Osteoblast (primary cell): ENCODE measurements around the gene IL5. TPM values are rescaled to one million over a fixed set of nuclear protein-coding genes. Genes with fewer than 3 reads are reported as not detected.

Experiments
- DNase-seq: peaks from one replicate; pipeline ENCODE4 v3.0.0; 2011; ENCODE audit warnings: low spot score, mixed read lengths; ENCODE audit not compliant: insufficient read length; ENCODE audit errors: missing footprints
- H2AFZ ChIP-seq: 2 replicates; pipeline ENCODE4 v1.6.0; 2011; ENCODE audit warnings: mild to moderate bottlenecking, low read length
- H3K27ac ChIP-seq: 2 replicates; pipeline ENCODE4 v1.5.1; 2011; ENCODE audit warnings: mild to moderate bottlenecking, low read depth, low read length, moderate library complexity
- H3K27me3 ChIP-seq: 2 replicates; pipeline ENCODE4 v1.6.0; 2012; ENCODE audit warnings: mild to moderate bottlenecking, control low read depth, inconsistent platforms, low read length, moderate library complexity; ENCODE audit not compliant: insufficient read depth
- H3K36me3 ChIP-seq: 2 replicates; pipeline ENCODE4 v1.5.1; 2011; ENCODE audit warnings: mild to moderate bottlenecking, low read length, control low read depth, moderate library complexity; ENCODE audit not compliant: insufficient read depth
- H3K4me1 ChIP-seq: 2 replicates; pipeline ENCODE4 v1.5.1; 2011; ENCODE audit warnings: mild to moderate bottlenecking, low read length, control low read depth, moderate library complexity; ENCODE audit not compliant: insufficient read depth
- H3K4me2 ChIP-seq: 2 replicates; pipeline ENCODE4 v1.6.0; 2011; ENCODE audit warnings: mild to moderate bottlenecking, low read length; ENCODE audit not compliant: insufficient read depth
- H3K4me3 ChIP-seq: fragments of 200-600 bp; sonication (generic); 3 replicates; pipeline ENCODE4 v1.5.1; 2012; ENCODE audit warnings: mild to moderate bottlenecking, low read length, inconsistent platforms; ENCODE audit not compliant: insufficient read depth
- H3K79me2 ChIP-seq: 2 replicates; pipeline ENCODE4 v1.6.0; 2012; ENCODE audit warnings: mild to moderate bottlenecking, low read length, control low read depth, inconsistent platforms; ENCODE audit not compliant: insufficient read depth
- H3K9me3 ChIP-seq: 2 replicates; pipeline ENCODE4 v1.5.1; 2011; ENCODE audit warnings: low read depth, low read length, control low read depth
- H4K20me1 ChIP-seq: 2 replicates; pipeline ENCODE4 v1.6.0; 2012; ENCODE audit warnings: mild to moderate bottlenecking, low read length, control low read depth; ENCODE audit not compliant: insufficient read depth
- total RNA-seq: library from RNA; depleted of rRNA; stranded (reverse); fragments of >200 nt; gene quantifications from 2 replicates; pipeline ENCODE4 v1.2.3, GENCODE V29; 2012
- TF ChIP-seq, protein P1 (sequence below): IDR thresholded peaks from 2 replicates; pipeline ENCODE4 v1.5.1; 2011; ENCODE audit warnings: mild to moderate bottlenecking, low read depth, low read length, moderate library complexity; ENCODE audit errors: extremely low read depth

The IL5 gene
- total RNA-seq, 1 donor = not detected

DNA sequence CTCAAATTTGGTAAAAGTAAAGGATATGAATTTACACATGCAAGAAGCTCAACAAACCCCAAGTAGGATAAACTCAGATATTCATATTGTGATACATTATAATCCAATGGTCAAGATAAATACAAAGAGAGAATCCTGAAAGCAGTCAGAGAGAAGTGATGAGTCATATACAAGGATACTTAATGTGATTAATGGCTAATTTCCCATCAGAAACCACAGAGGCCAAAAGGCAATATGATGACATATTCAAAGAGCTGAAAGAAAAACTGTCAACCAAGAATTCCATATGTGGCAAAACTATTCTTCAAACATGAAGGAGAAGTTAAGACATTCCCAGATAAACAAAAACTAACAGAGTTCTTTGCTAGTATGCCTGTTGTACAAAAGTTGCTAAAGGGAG is 33.2 kb downstream of the IL5 start:
- no peaks in the 10 kb centered on the region for H4K20me1 ChIP-seq
- no peaks in the 10 kb centered on the region for H3K9me3 ChIP-seq
- H3K36me3 ChIP-seq = no peaks in the 10 kb centered on the region
- H3K4me2 ChIP-seq = no peak overlapping the region
- H3K4me3 ChIP-seq = no peak overlapping the region
- H2AFZ ChIP-seq = no peak overlapping the region
- H3K27ac ChIP-seq = no peak overlapping the region
- H3K4me1 ChIP-seq = peaks cover 16% of the 10 kb centered on the region
- DNase-seq = no peak
- H3K27me3 ChIP-seq = no peaks in the 10 kb centered on the region
- TF ChIP-seq, protein P1, sequence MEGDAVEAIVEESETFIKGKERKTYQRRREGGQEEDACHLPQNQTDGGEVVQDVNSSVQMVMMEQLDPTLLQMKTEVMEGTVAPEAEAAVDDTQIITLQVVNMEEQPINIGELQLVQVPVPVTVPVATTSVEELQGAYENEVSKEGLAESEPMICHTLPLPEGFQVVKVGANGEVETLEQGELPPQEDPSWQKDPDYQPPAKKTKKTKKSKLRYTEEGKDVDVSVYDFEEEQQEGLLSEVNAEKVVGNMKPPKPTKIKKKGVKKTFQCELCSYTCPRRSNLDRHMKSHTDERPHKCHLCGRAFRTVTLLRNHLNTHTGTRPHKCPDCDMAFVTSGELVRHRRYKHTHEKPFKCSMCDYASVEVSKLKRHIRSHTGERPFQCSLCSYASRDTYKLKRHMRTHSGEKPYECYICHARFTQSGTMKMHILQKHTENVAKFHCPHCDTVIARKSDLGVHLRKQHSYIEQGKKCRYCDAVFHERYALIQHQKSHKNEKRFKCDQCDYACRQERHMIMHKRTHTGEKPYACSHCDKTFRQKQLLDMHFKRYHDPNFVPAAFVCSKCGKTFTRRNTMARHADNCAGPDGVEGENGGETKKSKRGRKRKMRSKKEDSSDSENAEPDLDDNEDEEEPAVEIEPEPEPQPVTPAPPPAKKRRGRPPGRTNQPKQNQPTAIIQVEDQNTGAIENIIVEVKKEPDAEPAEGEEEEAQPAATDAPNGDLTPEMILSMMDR = no peak
- H3K79me2 ChIP-seq = no peaks in the 10 kb centered on the region

DNA sequence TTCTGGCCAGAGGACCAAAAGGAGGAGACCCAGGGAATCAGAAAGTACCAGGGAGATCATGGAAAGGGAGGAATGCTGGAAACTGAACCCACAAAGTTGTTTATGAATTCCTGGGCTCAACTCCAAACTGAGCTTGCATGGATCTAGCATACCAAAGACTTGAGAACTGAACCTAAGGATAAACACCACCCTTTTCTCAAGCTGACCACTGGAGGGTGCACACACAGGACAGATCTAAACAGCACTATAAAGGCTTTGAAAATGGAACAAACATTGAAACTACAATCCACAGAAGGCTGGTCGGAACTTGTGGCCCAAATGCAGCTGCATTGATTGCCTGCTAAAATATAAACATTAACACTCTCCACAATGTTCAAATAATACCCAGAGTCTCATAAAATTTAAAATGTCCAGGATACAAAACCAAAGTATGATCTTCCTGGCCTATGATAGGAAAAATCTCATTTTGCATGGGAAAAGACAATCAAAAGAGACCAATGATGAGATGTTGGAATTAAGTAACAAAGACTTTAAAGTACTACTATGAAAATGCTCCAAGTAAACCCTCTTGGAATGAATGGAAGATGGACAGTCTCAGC is 37.1 kb downstream of the IL5 start:
- Histone ChIP-seq H3K79me2 (no peaks in the 10 kb centered on the region), H3K27ac (peak overlapping the region; percentile 77), H3K36me3 (no peaks in the 10 kb centered on the region), H3K4me1 (peaks cover 30% of the 10 kb centered on the region), H3K4me3 (no peak overlapping the region), H4K20me1 (no peaks in the 10 kb centered on the region), H3K4me2 (peak overlapping the region; percentile 57), H3K9me3 (no peaks in the 10 kb centered on the region), H2AFZ (peak overlapping the region; percentile 42), H3K27me3 (no peaks in the 10 kb centered on the region)
- TF ChIP-seq, protein P1 = peak; percentile 79
- peak; percentile 92 for DNase-seq

DNA sequence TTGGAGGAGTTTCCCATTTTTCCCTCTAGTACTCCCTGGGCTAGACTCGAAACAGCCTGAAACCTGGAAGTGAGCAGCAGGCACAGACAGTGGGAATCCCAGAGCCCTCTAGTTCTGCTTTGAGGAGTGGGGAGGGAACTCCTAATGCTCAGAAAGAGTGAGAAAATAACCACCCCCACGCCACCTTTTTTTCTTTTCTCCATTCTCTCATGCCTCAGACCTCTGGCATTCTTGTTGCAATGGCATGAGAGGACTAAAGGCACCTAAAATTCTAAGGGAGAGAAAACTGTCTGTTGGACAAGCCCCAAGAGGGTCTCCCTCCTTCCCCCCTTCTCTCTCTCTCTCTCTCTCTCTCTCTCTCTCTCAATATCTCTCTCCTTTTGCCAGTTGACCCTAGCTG is 37.7 kb downstream of the IL5 start:
- Histone ChIP-seq H3K27me3 (no peaks in the 10 kb centered on the region), H4K20me1 (no peaks in the 10 kb centered on the region), H3K9me3 (no peaks in the 10 kb centered on the region), H3K4me3 (no peak overlapping the region), H3K79me2 (no peaks in the 10 kb centered on the region), H2AFZ (peak overlapping the region; percentile 42), H3K4me1 (peaks cover 36% of the 10 kb centered on the region), H3K27ac (peak overlapping the region; percentile 77), H3K4me2 (peak overlapping the region; percentile 57), H3K36me3 (no peaks in the 10 kb centered on the region)
- DNase-seq = no peak
- TF ChIP-seq, protein P1 = no peak

DNA sequence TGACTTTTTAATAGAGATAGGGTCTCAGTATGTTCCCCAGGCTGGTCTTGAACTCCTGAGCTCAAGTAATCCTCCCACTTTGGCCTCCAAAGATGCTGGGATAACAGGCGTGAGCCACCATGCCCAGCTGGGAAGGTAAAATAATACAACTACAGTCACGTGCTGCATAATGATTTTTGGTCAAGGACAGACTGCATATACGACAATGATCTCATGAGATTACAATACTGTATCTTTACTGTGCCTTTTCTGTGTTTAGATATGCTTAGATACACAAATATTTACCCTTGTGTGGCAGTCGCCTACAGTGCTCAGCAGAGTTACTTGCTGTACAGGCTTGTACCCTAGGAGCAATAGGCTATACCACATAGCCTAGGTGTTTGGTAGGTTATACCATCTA is 38.6 kb downstream of the IL5 start:
- H3K27ac ChIP-seq = no peak overlapping the region
- H3K79me2 ChIP-seq = no peaks in the 10 kb centered on the region
- H3K9me3 ChIP-seq = no peaks in the 10 kb centered on the region
- DNase-seq = no peak
- H2AFZ ChIP-seq = no peak overlapping the region
- H3K4me1 ChIP-seq = peaks cover 43% of the 10 kb centered on the region
- H3K4me2 ChIP-seq = no peak overlapping the region
- TF ChIP-seq, protein P1 = no peak
- H3K36me3 ChIP-seq = no peaks in the 10 kb centered on the region
- no peak overlapping the region for H3K4me3 ChIP-seq
- no peaks in the 10 kb centered on the region for H3K27me3 ChIP-seq
- H4K20me1 ChIP-seq = no peaks in the 10 kb centered on the region
